Right lung (tissue), 10 donors: ENCODE data around the gene RNF39. TPM values are rescaled to one million over a fixed set of nuclear protein-coding genes. Genes with fewer than 3 reads are reported as not detected.
"Not testable (repeated sequence)": the region's sequence is repeated elsewhere in the genome, so short reads cannot be mapped to it uniquely, and the experiment has no call there.

Experiments
- DNase-seq, 2 donors: peaks; one replicate each; pipeline ENCODE4 v3.0.0-alpha.2; 2013
- long read RNA-seq, 8 donors: transcript quantifications; one replicate each; lab custom pipeline, GENCODE V29; 2026
- polyA plus RNA-seq, 5 donors: library from polyadenylated mRNA; unstranded; fragments of 120-200 nt; gene quantifications; one replicate each; pipeline versions ENCODE4 v1.2.1 to v1.2.3, GENCODE V29; 2013; ENCODE audit warnings: inconsistent platforms in 1 of 5, low replicate concordance in 1 of 5; ENCODE audit not compliant: insufficient read length in 5 of 5, insufficient read depth in 1 of 5

Gene RNF39, protein sequence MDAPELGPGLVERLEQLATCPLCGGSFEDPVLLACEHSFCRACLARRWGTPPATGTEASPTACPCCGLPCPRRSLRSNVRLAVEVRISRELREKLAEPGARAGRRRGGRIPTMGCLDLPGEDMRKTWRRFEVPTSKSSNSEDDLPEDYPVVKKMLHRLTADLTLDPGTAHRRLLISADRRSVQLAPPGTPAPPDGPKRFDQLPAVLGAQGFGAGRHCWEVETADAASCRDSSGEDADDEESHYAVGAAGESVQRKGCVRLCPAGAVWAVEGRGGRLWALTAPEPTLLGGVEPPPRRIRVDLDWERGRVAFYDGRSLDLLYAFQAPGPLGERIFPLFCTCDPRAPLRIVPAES
- 1 to 10 TPM in 3 of 5 donors, under 1 TPM in 2; 0.64 to 1.4 (median 1.2) TPM for polyA plus RNA-seq
- long read RNA-seq, donor 1, result 0 reads
- long read RNA-seq, donor 2, result 0 reads
- long read RNA-seq, donor 3, partial matches to known transcripts, result 159 of 204 reads
- long read RNA-seq, donor 3, other reads (novel, unspliced or antisense), result 45 of 204 reads
- long read RNA-seq, donor 4, result 0 reads
- long read RNA-seq, donor 5, result 0 reads
- long read RNA-seq, donor 6, partial matches to known transcripts, result 0 of 1 reads
- long read RNA-seq, donor 6, other reads (novel, unspliced or antisense), result 0 of 1 reads
- long read RNA-seq, donor 7, partial matches to known transcripts, result 79 of 160 reads
- long read RNA-seq, donor 7, other reads (novel, unspliced or antisense), result 81 of 160 reads
- long read RNA-seq, donor 8, result 0 reads

- DNase-seq, result no peak
Observed at GRCh38 chr6:30075094-30075789, at the start of gene RNF39. Gene RNF39 (minus strand): TSS chr6:30075769. CDS start chr6:30075585, 184 bp downstream.

DNA sequence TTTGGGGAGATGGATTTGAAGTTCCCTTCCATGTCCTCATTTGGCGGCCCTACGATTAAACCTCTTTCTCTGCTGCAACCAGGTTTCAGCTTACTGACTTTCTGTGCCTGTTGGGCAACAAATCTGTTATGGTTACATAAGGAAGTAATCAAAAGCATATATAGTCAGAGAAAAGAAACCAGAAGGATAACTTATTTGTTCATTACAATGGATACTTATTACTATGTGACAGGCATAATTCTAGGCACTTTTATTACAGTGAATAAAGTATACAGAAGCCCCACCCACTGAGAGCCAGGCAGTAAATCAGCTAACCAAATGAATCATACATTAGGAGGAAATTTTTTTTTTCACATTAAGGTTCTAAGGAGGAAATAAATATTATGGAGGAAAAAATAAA is 46.9 kb upstream of the RNF39 start:
- no peak for DNase-seq

DNA sequence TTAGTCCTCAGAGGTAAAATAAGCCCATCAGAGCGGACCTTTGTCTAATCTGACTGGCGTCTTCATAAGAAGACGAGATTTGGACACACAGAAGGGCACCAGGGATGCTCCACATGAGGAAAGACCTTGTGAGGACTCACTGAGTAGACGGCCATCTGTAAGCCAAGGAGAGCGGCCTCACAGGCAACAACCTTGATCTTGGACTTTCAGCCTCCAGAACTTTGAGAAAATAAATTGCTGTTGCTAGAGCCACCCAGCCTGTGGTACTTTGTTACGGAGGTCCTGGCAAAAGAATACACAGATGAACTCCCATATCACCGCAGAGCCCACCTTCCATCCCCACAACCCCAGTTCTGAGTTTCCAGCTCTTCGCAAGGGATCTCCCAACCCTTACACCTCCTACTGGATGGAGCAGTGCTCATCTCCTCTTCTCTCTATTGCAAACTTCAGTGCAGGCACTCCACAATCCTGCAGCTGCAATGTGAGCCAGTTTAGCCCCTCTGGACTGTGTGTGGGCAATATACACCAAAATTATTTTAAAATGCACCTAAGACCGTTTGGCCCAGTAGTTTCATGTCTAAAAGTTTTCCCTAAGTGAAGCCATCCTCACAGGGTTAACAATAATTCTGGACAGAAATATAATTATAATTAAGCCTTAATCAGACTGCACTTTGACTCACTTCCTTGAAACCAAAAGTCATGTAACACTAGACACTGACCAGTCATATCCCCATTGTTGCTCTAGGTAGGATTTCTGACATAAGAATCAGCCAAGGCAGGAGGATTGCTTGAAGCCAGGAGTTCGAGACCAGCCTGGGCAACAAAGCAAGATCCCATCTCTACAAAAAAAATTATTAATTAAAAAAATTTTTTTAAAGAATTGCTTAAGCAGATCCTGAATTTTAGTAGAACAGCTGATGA is 46.1 kb upstream of the RNF39 start:
- no peak for DNase-seq

DNA sequence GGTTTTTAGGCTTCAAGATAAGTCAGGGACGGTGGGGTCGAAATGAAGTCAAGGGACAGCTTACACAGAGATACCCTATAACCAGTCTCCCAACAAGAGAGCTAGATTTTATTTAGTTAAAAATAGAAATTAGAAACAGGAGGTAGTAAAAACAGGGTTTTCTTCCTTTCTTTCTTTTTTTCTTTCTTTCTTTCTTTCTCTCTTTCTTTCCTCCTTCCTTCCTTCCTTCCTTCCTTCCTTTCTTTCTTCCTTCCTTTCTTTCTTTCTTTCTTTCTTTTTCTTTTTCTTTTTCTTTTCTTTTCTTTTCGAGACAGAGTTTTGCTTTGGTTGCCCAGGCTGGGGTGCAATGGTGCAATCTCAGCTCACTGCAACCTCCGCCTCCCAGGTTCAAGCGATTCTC is 43.1 kb upstream of the RNF39 start:
- not testable (repeated sequence) for DNase-seq

DNA sequence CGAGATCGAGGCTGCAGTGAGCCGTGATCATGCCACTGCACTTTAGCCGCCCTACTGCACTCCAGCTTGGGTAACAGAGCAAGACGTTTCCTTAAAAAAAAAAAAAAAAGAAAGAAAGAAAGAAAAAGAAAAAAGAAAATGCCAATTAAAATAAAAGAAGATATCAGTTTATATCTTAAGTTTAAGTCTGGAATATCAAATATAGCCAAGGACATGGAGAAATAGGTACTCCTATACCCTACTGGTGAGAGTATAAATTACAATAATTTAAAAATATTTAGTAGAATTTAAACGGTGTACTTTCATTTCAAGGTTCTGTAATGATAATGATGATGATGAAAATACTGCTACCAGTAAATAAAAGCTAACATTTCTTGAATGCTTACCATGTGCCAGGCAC is 41.2 kb upstream of the RNF39 start:
- no peak for DNase-seq

DNA sequence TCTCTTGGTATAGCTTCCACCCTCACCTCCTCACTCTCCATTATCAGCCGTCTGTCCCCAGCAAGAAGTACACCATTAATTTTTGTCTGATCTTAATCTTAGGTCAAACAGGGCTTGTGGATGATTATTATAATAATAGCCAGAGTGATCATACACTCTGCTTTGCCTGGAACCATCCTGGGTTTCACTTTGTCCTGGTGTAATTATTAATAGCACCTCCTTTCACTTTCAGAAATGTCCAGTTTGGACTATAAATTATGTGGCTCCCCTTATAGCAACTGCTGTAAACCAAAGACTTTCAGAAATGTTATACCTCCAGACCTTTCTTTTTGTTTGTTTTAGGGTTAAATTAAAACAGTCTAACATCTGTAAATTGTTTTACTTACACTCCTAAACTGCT is 38.3 kb upstream of the RNF39 start:
- no peak for DNase-seq

DNA sequence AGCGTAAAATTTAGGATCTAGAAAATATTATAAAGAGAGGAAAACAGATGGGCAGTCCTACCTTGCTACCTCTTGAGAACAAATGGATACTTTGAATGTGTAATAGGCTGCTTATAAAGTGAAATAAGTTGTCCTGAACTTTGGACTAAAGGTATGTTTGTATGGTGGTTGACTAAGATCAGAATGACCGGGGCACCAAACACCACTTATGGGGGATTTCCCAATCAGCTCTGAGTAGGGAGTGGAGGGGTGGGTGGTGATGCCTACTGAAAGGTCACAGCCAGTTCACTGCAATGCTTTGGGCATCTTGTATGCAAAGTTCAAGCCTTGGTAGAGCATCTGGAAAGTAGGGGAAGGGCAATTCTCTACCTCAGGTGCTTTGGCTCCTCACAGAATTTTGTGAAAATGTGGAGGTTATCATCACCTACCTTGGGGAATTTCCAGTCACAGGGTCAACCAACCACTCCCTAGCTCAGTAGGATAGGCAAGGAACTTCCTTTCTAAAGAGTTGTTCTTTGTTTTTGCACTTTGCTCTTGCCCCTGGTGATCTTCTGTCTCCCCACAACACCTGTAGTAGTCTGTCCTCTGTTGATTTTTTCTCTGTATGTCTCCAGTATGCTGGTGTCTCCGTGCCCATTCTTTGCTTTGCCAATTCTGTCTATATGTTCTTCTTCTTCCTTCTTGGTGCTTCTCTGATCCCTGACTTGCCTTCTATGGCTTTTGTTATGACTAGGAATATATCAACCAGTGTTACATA is 37.6 kb upstream of the RNF39 start, which contains the start of gene TRIM31:
Gene TRIM31, minus strand, starts transcription at position 88 of the 757 bp plus-strand sequence. CDS start 285 bp downstream, outside the sequence.
- DNase-seq, result no peak

DNA sequence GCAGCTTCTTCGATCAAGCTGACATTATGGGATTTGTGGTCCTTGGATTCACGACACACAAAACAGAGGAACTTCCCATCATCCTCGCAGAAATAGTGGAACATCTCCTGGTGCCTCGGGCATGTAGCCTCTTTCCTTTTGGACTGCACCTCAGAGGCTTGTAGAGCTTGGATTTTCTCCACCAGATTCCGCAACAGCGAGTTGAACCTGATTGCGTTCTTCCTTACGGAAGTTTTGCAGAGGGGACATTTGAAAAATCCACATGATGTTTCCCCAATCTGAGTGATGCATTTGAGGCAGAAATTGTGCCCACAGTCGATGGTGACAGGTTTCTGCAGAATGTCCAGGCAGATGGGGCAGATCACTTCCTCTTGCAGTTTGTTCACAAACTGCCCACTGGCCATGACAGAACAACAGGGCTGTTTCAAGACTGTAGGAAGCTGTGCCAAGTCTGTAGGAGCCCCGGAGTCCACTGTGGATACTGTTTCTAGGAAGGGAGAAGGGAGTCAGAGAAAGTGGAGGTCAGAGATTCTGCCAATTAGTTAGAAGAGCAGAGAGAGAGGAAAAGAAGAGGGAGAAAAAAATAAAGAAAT is 36.9 kb upstream of the RNF39 start:
- DNase-seq, result no peak

GRCh38 chr6:30111266-30111856 is 35.8 kb upstream of the RNF39 start:
- no peak for DNase-seq

DNA sequence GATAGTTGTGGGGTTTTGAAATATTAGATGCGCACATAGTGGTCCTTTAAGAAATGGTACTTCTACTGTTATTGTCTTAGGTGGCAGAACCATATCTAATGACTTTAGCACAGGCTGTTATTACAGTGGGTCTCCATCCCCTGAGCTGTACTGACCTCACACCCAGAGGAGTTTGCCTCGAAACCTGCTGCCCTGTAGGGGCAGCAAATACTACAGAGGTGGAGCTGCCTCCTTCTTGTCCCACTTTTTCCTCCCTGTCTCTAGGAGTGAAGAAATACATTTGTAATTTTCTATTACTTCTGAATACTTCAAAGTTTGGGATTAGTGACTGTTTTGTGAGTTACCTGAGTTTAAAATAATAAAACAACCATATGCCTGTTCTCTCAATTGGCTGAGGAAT is 29.1 kb upstream of the RNF39 start:
- no peak for DNase-seq

GRCh38 chr6:30103872-30104179 is 28.3 kb upstream of the RNF39 start:
- no peak for DNase-seq

DNA sequence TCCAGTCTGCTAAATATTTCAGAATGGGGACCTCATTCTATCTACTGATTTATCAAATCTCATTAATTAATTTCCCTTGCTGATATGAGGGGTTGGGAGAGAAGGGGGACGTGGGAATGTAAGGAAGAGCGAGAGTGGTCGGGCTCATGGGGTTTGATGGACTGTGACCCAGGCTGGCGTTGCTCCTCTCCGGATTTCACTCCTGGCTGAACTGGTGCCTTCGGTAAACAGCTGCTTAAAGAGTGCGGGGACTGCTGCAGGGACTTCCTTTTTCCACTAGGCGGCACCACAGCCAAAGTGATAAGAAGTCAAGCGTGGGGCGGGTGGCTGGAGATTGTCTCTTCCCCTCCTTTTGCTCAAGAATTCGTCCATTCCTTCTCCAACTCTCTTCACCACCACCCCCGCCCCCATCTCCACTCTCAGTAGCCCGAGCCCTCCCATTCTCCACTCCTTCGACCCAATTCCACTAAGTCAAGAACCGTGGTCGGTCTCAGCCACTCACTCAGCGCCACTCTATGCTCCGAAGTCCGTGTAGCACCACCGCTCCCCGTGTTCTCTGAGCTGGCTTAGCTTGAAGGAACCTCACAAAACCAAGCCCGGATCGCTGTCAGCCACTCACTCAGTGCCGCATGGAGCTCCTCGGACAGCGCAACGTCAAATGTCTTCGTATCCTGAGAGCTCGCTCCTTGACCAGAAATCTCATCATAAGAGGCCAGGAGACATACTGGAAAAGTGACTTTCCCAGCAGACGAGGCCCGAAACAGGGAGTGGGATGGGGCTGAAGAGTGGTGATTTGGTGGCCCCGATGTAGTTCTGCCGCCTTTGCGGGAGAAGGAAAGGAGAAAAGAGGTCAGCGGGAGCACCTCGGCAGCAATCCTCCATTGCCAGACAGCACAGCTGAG is 27.7 kb upstream of the RNF39 start:
- DNase-seq, result peak; percentile 66 to 81

GRCh38 chr6:30102414-30102969 is 26.9 kb upstream of the RNF39 start:
- no peak for DNase-seq

GRCh38 chr6:30101444-30102413 is 26.2 kb upstream of the RNF39 start:
- peak; percentile 75 to 80 for DNase-seq

GRCh38 chr6:30100585-30101443 is 25.2 kb upstream of the RNF39 start:
- no peak for DNase-seq

DNA sequence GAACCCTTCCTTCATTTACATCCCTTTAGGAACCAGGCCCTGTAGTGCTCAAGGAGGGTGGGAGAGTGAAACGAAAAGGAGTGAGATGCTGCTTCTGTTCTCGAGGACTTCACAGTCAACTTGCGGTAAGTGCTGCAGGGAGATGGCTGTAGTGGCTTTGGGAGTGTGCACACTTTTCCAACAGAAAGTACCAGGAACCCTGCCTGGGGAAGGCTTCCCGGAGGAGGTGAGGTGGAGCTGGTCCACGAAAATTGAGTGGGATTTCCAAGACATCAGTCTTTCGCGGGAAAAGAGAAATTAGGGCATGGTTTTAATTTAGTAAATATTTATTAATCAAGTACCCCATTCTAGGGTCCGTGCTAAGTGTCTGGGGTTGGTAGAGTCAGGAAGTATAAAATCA is 24.6 kb upstream of the RNF39 start:
- DNase-seq, result no peak
